Peyer's patch (tissue), 4 donors: Measurements from ENCODE around the gene CAPN5. TPM values are rescaled to one million over a fixed set of nuclear protein-coding genes. Genes with fewer than 3 reads are reported as not detected.
A peak's percentile ranks its signal among the peaks of the same experiment; 100 is the strongest.

Source experiments
- DNase-seq, 3 donors: peaks; one replicate each; pipeline ENCODE4 v3.0.0-alpha.2; 2017 to 2019
- H3K27ac ChIP-seq, 4 donors: fragments of 200-600 bp; sonication (generic); one replicate each; pipeline ENCODE4 v1.5.1; 2016 to 2019
- H3K27me3 ChIP-seq, 2 donors: fragments of 200-600 bp; sonication (generic); one replicate each; pipeline ENCODE4 v1.5.1; 2019
- H3K36me3 ChIP-seq, 3 donors: fragments of 200-600 bp; sonication (generic); one replicate each; pipeline ENCODE4 v1.5.1; 2016 to 2019
- H3K4me1 ChIP-seq, 4 donors: fragments of 200-600 bp; sonication (generic); one replicate each; pipeline ENCODE4 v1.5.1; 2016 to 2019
- H3K4me3 ChIP-seq, 4 donors: fragments of 200-600 bp; sonication (generic); 1 replicate in 3 of 4; 2 replicates in 1 of 4; pipeline ENCODE4 v1.5.1; 2016 to 2019; ENCODE audit warnings: mild to moderate bottlenecking in 1 of 4
- H3K9me3 ChIP-seq, 4 donors: fragments of 200-600 bp; sonication (generic); one replicate each; pipeline ENCODE4 v1.5.1; 2016 to 2019; ENCODE audit warnings: mild to moderate bottlenecking in 1 of 4
- CTCF ChIP-seq, 6 experiments: fragments of 450-650 bp in 4 of 6; fragments of 200-600 bp in 2 of 6; sonication (generic) in 1 of 6; IDR thresholded peaks; one replicate each; pipeline ENCODE4 v1.5.1; 2017 to 2019; ENCODE audit warnings: antibody characterized with exemption in 6 of 6, mild to moderate bottlenecking in 3 of 6, moderate library complexity in 1 of 6
- POLR2A ChIP-seq, 2 donors: fragments of 450-650 bp; IDR thresholded peaks; one replicate each; pipeline ENCODE4 v1.5.1; 2017; ENCODE audit warnings: antibody characterized with exemption in 2 of 2, mild to moderate bottlenecking in 2 of 2, moderate library complexity in 2 of 2
- total RNA-seq, 4 donors: library from RNA; depleted of rRNA; stranded (reverse); fragments of >200 nt; gene quantifications; one replicate each; pipeline ENCODE4 v1.1.0, GENCODE V29; 2016

The CAPN5 gene
- total RNA-seq, 4 donors from 2014 or later: 75.9 to 203 (median 162) TPM

GRCh38 chr11:77092382-77092781 is 25.6 kb downstream of the CAPN5 start:
- no peak for DNase-seq
- peaks cover 0 to 7% (median 0%) of the 10 kb centered on the region in 3 donors for H3K36me3 ChIP-seq
- H3K4me1 ChIP-seq: peaks cover 0 to 65% (median 18%) of the 10 kb centered on the region in 4 donors
- TF ChIP-seq CTCF (IDR thresholded peaks at IDR 0.05) (no peak), POLR2A (IDR thresholded peaks at IDR 0.05) (no peak)
- no peak overlapping the region for H3K4me3 ChIP-seq
- H3K27ac ChIP-seq: no peak overlapping the region
- H3K9me3 ChIP-seq: no peaks in the 10 kb centered on the region
- H3K27me3 ChIP-seq: no peaks in the 10 kb centered on the region

- no peaks in the 10 kb centered on the region for H3K27me3 ChIP-seq
- no peak for DNase-seq
- no peak overlapping the region for H3K27ac ChIP-seq
- no peaks in the 10 kb centered on the region for H3K9me3 ChIP-seq
- H3K4me3 ChIP-seq: no peak overlapping the region
- H3K4me1 ChIP-seq: peaks cover 0 to 56% (median 16%) of the 10 kb centered on the region in 4 donors
- TF ChIP-seq CTCF (IDR thresholded peaks at IDR 0.05) (no peak), POLR2A (IDR thresholded peaks at IDR 0.05) (no peak)
- peaks cover 0 to 7% (median 0%) of the 10 kb centered on the region in 3 donors for H3K36me3 ChIP-seq
These were observed 26.5 kb downstream of the CAPN5 start for GRCh38 chr11:77093056-77093891.

- no peak for TF ChIP-seq CTCF (IDR thresholded peaks at IDR 0.05)
- TF ChIP-seq POLR2A (IDR thresholded peaks at IDR 0.05): no peak
- no peak for DNase-seq
These were observed 27.4 kb downstream of the CAPN5 start for GRCh38 chr11:77093987-77094840.

GRCh38 chr11:77094841-77095365 is 28.1 kb downstream of the CAPN5 start:
- Histone ChIP-seq H3K36me3 (peaks cover 0 to 7% (median 0%) of the 10 kb centered on the region in 3 donors), H3K27ac (peak overlapping the region in 3 of 4 donors; percentile 74 to 89 (median 78)), H3K4me3 (no peak overlapping the region), H3K4me1 (peaks cover 0 to 39% (median 10%) of the 10 kb centered on the region in 4 donors), H3K27me3 (no peaks in the 10 kb centered on the region), H3K9me3 (no peaks in the 10 kb centered on the region)
- TF ChIP-seq POLR2A (IDR thresholded peaks at IDR 0.05): no peak
- DNase-seq: no peak

More at GRCh38 chr11:77093987-77094840, 27.4 kb downstream of the CAPN5 start:
- peaks cover 0 to 46% (median 11%) of the 10 kb centered on the region in 4 donors for H3K4me1 ChIP-seq
- H3K9me3 ChIP-seq: no peaks in the 10 kb centered on the region
- peak overlapping the region in 1 of 4 donors; percentile 89 for H3K27ac ChIP-seq
- no peak overlapping the region for H3K4me3 ChIP-seq
- H3K27me3 ChIP-seq: no peaks in the 10 kb centered on the region
- peaks cover 0 to 7% (median 0%) of the 10 kb centered on the region in 3 donors for H3K36me3 ChIP-seq

GRCh38 chr11:77095551-77096490 is 29.1 kb downstream of the CAPN5 start:
- no peaks in the 10 kb centered on the region for H3K9me3 ChIP-seq
- peaks cover 0 to 15% (median 0%) of the 10 kb centered on the region in 3 donors for H3K36me3 ChIP-seq
- no peak overlapping the region for H3K4me3 ChIP-seq
- peak in 2 of 3 donors; percentile 92 to 93 for DNase-seq
- no peaks in the 10 kb centered on the region for H3K27me3 ChIP-seq
- TF ChIP-seq POLR2A (IDR thresholded peaks at IDR 0.05) (peak in 1 of 2 donors; percentile 60), CTCF (IDR thresholded peaks at IDR 0.05) (peak in 3 of 6 experiments; percentile 13 to 43 (median 24))
- peaks cover 0 to 32% (median 10%) of the 10 kb centered on the region in 4 donors for H3K4me1 ChIP-seq
- peak overlapping the region in 3 of 4 donors; percentile 74 to 89 (median 78) for H3K27ac ChIP-seq
